NCI-H2029 (cell line): ENCODE results near the gene G6PC1.
"Not testable (repeated sequence)": the region's sequence is repeated elsewhere in the genome, so short reads cannot be mapped to it uniquely, and the experiment has no call there.

Experiments
- DNase-seq: peaks from one replicate; lab custom pipeline; 2025; lab: John Stamatoyannopoulos, UW

Gene G6PC1

GRCh38 chr17:42901535-42902229, 1.1 kb downstream of the G6PC1 start:
- no peak for DNase-seq

- DNase-seq: no peak
These were observed 3.5 kb downstream of the G6PC1 start for GRCh38 chr17:42904110-42904469.

DNA sequence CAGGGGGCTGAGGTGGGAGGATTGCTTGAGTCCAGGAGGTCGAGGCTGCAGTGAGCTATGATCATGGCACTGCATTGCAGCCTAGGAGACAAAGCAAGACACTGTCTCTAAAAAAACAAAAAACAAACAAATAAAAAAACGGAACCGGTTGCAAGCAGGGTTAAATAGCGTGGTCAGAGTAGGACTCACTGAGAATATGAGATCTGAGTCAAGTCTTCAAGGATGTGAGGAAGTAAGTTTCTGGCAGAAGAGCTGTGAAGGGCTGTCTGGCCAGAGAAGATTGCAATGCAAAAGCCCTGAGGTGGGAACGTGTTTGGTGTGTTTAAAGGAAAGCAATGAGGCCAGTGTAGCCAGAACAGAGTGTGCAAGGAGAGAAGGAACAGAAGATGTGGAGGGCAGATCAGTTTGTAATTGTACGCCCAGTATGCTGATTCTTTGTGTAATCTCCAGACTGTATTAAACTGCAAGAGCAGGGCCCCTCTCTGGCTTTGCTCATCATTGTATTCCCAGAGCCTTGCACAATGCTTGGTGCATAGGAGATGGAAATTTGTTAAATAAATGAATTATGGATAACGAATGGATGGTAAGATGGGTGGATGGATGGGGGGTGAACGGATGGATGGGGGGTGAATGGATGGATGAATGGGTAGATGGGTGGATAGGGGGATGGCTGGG, 6.3 kb downstream of the G6PC1 start:
- DNase-seq: no peak

- DNase-seq: no peak
These were observed 8.5 kb downstream of the G6PC1 start for GRCh38 chr17:42908872-42909700.

DNA sequence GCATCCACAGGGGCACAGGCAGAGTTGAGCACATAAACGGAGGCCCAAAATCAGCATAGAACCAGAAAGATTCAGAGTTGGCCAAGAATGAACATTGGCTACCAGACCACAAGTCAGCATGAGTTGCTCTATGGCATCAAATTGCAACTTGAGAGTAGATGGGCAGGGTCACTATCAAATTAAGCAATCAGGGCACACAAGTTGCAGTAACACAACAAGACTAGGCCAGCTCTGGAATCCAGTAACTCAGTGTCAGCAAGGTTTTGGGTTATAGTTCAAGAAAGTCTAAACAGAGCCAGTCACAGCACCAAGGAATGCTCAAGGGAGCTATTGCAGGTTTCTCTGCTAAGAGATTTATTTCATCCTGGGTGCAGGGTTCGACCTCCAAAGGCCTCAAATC, 12.9 kb downstream of the G6PC1 start:
- DNase-seq: no peak

DNA sequence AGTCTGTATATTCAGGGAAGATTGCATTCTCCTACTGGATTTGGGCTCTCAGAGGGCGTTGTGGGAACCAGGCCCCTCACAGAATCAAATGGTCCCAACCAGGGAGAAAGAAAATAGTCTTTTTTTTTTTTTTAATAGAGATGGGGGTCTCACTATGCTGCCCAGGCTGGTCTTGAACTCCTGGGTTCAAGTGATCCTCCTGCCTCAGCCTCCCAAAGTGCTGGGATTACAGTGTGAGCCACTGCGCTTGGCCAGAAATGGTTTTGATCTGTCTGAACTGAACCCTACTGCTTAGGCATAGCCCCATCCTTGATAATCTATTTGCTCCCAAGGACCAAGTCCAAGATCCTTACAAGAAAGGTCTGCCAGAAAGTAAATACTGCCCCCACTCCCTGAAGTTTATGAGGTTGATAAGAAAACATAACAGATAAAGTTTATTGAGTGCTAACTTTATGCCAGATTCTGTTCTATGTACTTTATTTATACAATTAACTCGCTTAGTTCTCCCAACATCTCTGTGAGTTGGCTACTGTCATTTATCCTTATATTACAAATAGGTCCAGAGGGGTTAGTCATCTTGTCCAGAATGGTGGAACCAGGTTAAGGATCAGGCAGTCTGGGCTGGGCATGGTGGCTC, 13.5 kb downstream of the G6PC1 start:
- DNase-seq: no peak

DNA sequence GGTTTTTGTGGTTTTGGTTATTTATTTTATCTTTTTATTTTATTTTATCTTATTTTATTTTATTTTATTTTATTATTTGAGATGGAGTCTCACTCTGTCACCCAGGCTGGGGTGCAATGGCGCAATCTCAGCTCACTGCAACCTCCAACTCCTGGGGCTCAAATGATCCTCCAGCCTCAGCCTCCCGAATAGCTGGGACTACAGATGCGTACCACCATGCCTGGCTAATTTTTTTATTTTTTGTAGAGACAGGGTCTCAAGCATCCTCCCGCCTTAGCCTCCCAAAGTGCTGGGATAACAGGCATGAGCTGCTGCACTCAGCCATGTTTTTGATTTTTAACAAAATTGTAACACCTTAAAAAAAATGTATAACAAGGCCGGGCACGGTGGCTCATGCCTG, 14.7 kb downstream of the G6PC1 start:
- not testable (repeated sequence) for DNase-seq

DNA sequence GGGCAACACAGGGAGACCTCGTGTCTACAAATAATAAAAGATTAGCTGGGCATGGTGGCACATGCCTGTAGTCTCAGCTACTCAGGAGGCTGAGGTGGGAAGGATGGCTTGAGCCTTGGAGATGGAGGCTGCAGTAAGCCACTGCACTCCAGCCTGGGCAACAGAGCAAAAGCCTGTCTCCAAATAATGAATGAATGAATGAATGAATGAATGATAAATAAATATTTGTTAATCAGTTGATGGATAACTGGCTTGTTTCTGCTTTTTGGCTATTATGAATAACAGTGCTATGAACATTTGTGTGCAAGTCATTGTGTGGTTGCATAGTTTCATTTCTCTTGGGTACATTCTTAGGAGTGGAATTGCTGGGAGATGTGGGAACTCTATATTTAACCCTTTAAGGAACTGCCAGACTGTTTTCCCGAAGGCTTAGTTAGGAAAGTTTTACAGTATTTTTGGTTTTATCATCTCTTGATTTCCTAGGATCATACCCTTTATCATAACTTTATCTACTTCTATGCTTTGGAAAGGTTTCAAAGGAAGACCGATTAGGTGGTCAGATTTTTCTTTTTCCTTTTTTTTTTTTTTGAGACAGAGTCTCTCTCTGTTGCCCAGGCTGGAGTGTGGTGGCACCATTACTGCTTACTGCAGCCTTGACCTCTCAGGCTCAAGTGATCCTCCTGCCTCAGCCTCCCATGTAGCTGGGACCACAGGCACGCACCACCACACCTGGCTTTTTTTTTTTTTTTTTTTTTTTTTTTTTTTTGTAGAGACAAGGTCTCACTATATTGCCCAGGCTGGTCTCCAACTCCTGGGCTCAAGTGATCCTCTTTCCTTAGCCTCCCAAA, 16.0 kb downstream of the G6PC1 start:
- DNase-seq: not testable (repeated sequence)

DNA sequence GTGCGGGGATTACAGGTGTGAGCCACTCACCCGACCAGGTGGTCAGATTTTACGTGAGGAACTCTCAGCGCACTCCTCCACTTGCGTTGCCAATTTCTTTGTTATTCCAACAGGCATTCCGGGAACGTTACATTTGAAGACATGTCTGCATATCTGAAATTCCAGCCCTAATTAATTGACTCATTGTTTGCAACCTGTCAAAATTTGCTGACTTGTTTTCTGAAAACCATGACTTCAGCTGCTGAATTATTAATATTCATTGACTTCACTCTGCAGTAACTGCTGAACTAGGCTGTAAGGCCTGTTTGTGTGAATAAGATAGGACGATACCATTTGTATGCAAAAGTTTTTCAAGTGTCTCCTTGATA, 16.6 kb downstream of the G6PC1 start:
- no peak for DNase-seq

GRCh38 chr17:42918902-42919521, 18.4 kb downstream of the G6PC1 start:
- DNase-seq: peak; percentile 67

DNA sequence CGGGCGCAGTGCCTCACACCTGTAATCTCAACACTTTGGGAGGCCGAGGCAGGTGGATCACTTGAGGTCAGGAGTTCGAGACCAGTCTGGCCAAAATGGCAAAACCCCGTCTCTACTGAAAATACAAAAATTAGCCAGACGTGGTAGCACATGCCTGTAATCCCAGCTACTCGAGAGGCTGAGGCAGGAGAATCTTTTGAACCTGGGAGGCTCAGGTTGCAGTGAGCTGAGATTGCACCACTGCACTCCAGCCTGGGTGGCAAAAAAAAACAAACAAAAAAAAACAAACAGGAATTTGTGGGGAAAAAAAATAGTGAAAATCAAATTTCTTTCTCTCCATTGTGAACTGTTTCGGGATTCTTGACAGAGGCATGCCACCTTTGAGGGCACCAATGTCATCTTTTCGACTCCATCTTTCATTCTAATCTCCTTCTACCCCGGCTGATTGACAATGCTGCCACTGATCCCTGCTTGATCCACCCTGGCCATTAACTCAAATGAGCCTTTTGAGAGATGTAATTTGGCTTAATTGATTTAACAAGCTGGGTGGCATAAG, 19.0 kb downstream of the G6PC1 start:
- DNase-seq: not testable (repeated sequence)

DNA sequence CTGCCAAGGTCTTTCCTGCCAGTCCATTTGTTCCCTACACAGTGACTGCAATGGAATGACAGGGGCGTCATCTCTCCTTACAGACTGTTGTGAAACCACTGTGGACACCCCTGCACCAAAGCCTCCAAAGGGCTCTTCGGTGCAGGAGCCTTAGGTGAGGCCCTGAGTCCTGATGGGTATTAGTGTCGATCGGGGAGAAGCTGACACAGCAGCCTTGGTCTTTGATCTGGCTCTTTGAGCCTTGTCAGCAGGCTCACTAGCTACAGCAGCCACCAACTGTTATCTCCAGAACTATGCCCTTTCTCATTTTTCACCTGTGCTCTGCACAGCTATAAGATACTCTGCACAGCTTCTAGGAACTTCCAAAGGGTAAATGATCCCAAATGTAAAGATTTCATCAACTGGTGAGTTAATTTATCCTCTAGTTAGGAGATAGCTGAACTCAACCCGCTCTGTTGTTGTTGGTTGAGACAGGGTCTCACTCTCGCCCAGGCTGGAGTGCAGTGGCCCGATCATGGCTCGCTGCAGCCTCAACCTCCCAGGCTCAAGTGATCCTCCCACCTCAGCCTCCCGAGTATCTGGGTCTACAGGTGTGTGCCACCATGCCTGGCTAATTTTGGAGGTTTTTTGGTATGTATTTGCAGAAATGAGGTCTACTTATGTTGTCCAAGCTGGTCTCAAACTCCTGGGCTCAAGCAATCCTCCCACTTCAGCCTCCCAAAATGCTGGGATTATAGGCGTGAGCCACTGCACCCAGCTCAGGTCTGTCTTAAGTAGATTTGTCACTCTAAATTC, 19.7 kb downstream of the G6PC1 start:
- DNase-seq: no peak

DNA sequence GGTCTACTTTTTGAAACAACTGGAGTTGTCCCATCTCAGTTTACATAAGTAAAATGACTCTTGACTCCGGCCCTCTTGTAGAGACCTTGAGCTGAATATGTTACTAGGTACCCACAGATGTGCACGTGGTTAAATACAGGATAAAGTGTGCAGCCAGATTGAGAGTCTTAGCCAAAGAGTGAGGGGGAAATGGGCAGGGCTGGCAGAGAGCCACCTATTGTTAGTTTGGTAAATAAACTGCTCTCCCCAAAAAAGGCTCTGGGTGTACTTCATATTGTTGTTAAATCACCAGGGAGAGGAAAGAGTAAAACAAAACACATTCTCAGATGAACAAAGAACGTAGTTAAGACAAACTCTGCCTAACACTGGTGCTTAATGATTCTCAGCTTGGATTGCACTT, 20.3 kb downstream of the G6PC1 start:
- peak; percentile 19 for DNase-seq

DNA sequence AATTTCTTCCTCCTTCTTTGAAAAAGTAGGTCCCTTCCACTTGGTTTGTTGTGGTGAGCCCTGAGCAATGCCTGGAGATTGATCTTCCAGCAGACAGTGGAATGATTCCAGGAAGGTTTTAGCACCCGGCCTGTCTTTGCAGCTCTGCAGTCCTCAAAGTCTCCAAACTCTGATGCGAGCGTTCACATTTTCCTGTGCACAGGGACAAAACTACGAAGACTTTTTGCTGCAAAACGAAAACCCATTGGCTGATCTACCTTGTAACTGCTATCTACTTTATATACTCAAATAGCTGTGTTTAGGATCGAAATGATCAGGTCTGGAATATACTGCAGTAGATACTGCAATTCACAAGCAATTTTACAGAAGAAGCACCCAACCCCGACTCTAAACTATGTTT, 21.7 kb downstream of the G6PC1 start:
- no peak for DNase-seq

GRCh38 chr17:42923472-42923871, 22.9 kb downstream of the G6PC1 start:
- DNase-seq: not testable (repeated sequence)

DNA sequence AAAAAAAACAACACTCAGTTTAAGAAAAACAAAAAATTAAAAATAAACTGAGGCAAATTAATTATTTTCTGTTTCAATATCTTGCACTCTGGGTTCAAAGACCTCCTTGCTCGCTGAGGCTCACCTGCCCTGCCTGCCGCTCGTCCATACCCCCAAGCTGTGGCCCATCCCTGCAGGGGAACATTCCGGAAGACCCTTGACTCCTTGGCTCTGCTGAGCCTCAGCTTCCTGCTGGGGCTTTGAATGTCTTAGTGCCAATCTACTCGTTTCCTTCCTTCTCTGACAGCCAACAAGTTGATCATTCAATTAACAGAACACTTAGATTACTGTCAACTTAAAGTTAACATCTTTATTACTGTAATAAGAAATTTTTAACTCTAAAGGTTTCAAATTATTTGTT, 24.3 kb downstream of the G6PC1 start:
- DNase-seq: no peak

GRCh38 chr17:42928714-42929496, 28.3 kb downstream of the G6PC1 start:
- DNase-seq: no peak

DNA sequence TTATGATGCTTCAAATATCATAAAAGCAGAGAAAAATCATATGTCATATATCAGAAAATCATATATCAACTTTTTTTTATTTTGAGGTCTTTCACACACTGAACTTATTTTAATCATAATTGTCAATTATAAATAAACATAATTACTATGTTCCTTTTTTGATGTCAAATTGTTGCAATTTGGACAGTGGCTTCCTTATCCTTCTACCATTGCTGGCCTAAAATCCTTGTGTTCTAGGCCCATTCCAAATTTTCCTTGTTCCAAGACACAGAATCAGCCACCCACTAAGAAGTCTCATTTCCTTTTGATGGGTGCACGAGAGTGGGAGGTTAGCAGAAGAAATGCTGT, 28.9 kb downstream of the G6PC1 start:
- DNase-seq: no peak
